Measurements from ENCODE around the gene CABYR. TPM values are rescaled to one million over a fixed set of nuclear protein-coding genes. Genes with fewer than 3 reads are reported as not detected.

The CABYR gene
- total and polyA plus RNA-seq, 2 of the 8 experiments (the other 6 are each of a cell fraction or from before 2014, with no cell fraction given), result 14.5 to 18.8 TPM

GRCh38 chr18:24197412-24197811, 58.5 kb downstream of the CABYR start:
- Histone ChIP-seq H3K9ac (replicated peaks in 1 of 4; ENCODE audit: extremely low read depth in 1 of 4, low read depth in 3 of 4, low read length in 3 of 4) (no peak overlapping the region), H2BK5ac (ENCODE audit: low read depth, low read length) (no peak overlapping the region), H3K4me2 (ENCODE audit: insufficient read depth in 1 of 2, low read depth in 2 of 2, low read length in 2 of 2) (no peak overlapping the region), H3K18ac (ENCODE audit: extremely low read depth, low read length) (no peak overlapping the region), H3K79me2 (ENCODE audit: control insufficient read depth in 1 of 2, insufficient read depth in 2 of 2, low read length in 2 of 2) (no peaks in the 10 kb centered on the region; a peak in 1 of 4 replicates), H2AFZ (ENCODE audit: low read length) (no peak overlapping the region), H2BK15ac (ENCODE audit: low read length) (no peak overlapping the region), H2BK120ac (replicated peaks; ENCODE audit: low read depth, low read length) (no peak overlapping the region), H3K4me1 (replicated peaks in 1 of 4; ENCODE audit: control insufficient read depth in 3 of 4, insufficient read depth in 4 of 4, low read length in 3 of 4) (no peaks in the 10 kb centered on the region; a peak in 1 of 7 replicates), H3K27me3 (replicated peaks in 1 of 4; ENCODE audit: control insufficient read depth in 3 of 4, extremely low read depth in 1 of 4, insufficient read depth in 3 of 4, low read length in 3 of 4) (no peaks in the 10 kb centered on the region), H3K79me1 (ENCODE audit: low read depth, low read length) (no peaks in the 10 kb centered on the region), H2BK12ac (ENCODE audit: low read depth, low read length) (no peak overlapping the region), H3K36me3 (ENCODE audit: control insufficient read depth in 2 of 4, insufficient read depth in 4 of 4, low read length in 3 of 4) (peaks cover 0 to 5% (median 0%) of the 10 kb centered on the region in 4 experiments; a peak in 1 of 8 replicates), H2BK20ac (ENCODE audit: low read length) (no peak overlapping the region), H3K9me3 (ENCODE audit: insufficient read depth in 2 of 2, low read depth in 1 of 2, low read length in 1 of 2) (no peaks in the 10 kb centered on the region), H4K91ac (replicated peaks; ENCODE audit: insufficient read length, low read length) (no peak overlapping the region), H3K4me3 (ENCODE audit: extremely low read depth in 1 of 4, insufficient read depth in 2 of 4, low read depth in 3 of 4, low read length in 4 of 4) (no peak overlapping the region), H3K4ac (replicated peaks; ENCODE audit: insufficient read length, low read depth, low read length) (no peak overlapping the region), H4K5ac (ENCODE audit: insufficient read length, low read depth, low read length) (no peak overlapping the region), H4K8ac (ENCODE audit: extremely low read depth, insufficient read depth, low read length) (no peak overlapping the region), H3K23ac (ENCODE audit: insufficient read length) (no peak overlapping the region), H2AK5ac (ENCODE audit: low read depth, low read length) (no peak overlapping the region), H3K56ac (replicated peaks; ENCODE audit: insufficient read length, low read depth, low read length) (no peak overlapping the region), H4K20me1 (replicated peaks in 1 of 2; ENCODE audit: control insufficient read depth in 1 of 2, insufficient read depth in 2 of 2, low read length in 2 of 2) (peaks cover 0 to 5% of the 10 kb centered on the region in 2 experiments), H3K27ac (ENCODE audit: low read depth, low read length) (no peak overlapping the region), H3K14ac (ENCODE audit: insufficient read length) (no peak overlapping the region), H3K23me2 (ENCODE audit: low read depth, low read length) (no peaks in the 10 kb centered on the region)
- CTCF ChIA-PET (ENCODE audit: partially characterized antibody), result interaction anchor here (1.1 to 1.3 kb wide), 2 partner anchors 21 to 291 kb away, joined by 3 read pairs; no protein-coding TSS in a partner anchor
- FAIRE-seq, result no peak
- no peak for DNase-seq (ENCODE audit: low read depth in 1 of 2, low spot score in 2 of 2)
- POLR2A ChIA-PET (ENCODE audit: partially characterized antibody), result no interaction called here
- no peak for TF ChIP-seq POLR2AphosphoS5 (IDR thresholded peaks at IDR 0.05; ENCODE audit: low read depth, low read length)
- no peak for TF ChIP-seq RBBP5 (IDR thresholded peaks at IDR 0.05; ENCODE audit: borderline replicate concordance, low read depth, low read length)
- no peak for TF ChIP-seq POU5F1 (IDR thresholded peaks at IDR 0.05; ENCODE audit: low read depth, low read length)
- TF ChIP-seq GABPA (IDR thresholded peaks at IDR 0.05; ENCODE audit: borderline replicate concordance, insufficient read depth, low read length), result no peak
- no peak for TF ChIP-seq GTF2F1 (IDR thresholded peaks at IDR 0.05; ENCODE audit: borderline replicate concordance, low read depth, low read length)
- no peak for TF ChIP-seq EP300 (IDR thresholded peaks at IDR 0.05; ENCODE audit: borderline replicate concordance in 1 of 2, low read depth in 2 of 2, low read length in 2 of 2)
- TF ChIP-seq SIN3A (conservative IDR thresholded peaks at IDR 0.05 in 1 of 2, IDR thresholded peaks at IDR 0.05 in 1 of 2; ENCODE audit: low read depth in 1 of 2, low read length in 2 of 2), result no peak
- TF ChIP-seq SP1 (IDR thresholded peaks at IDR 0.05; ENCODE audit: low read depth, low read length), result no peak
- TF ChIP-seq CREB1 (IDR thresholded peaks at IDR 0.05), result no peak
- TF ChIP-seq RXRA (IDR thresholded peaks at IDR 0.05; ENCODE audit: insufficient read depth, low read depth, low read length), result no peak
- no peak for TF ChIP-seq KDM1A (IDR thresholded peaks at IDR 0.05; ENCODE audit: borderline replicate concordance, low read length)
- TF ChIP-seq PHF8 (conservative IDR thresholded peaks at IDR 0.05; ENCODE audit: low read depth, low read length), result no peak
- WGBS, 2 experiments (ENCODE audit: extremely low coverage in 1 of 2, insufficient coverage in 1 of 2, insufficient read length in 1 of 2, insufficient replicate concordance in 2 of 2, low coverage in 1 of 2, low lambda C conversion rate in 2 of 2, missing lambda C conversion rate in 1 of 2), result 86% methylated on average over 1 of the region's 1 CpG; no CpG with 5 or more reads in 1 of the 2 experiments

Measured in H1 (cell line).